HepG2 (cell line): ENCODE results near the gene RPL18. TPM values are rescaled to one million over a fixed set of nuclear protein-coding genes. Genes with fewer than 3 reads are reported as not detected.

Experiments
- BCL3 ChIP-seq: sonication (generic); formaldehyde crosslinking; IDR thresholded peaks from 2 replicates; pipeline ENCODE4 v1.5.1; 2020; ENCODE audit warnings: mild to moderate bottlenecking, missing genetic modification reagents, moderate library complexity
- BCLAF1 ChIP-seq: fragments of 450-650 bp; IDR thresholded peaks from 2 replicates; pipeline ENCODE4 v1.6.1; 2017; ENCODE audit warnings: mild to moderate bottlenecking
- BHLHE40 ChIP-seq: IDR thresholded peaks from 2 replicates; pipeline ENCODE4 v1.6.1; 2011; ENCODE audit warnings: low read length, improper control_type of control experiment
- FOSL1 ChIP-seq: sonication (generic); formaldehyde crosslinking; IDR thresholded peaks from 2 replicates; pipeline ENCODE4 v1.9.0; 2021; ENCODE audit warnings: missing genetic modification reagents, borderline replicate concordance
- FOXA3 ChIP-seq: IDR thresholded peaks from 2 replicates; pipeline ENCODE4 v1.6.1; 2016; ENCODE audit warnings: missing genetic modification reagents, missing compliant biosample characterization
- GATAD1 ChIP-seq: IDR thresholded peaks from 2 replicates; pipeline ENCODE4 v1.6.1; 2016; ENCODE audit warnings: missing genetic modification reagents, missing compliant biosample characterization
- GPN1 ChIP-seq: sonication (generic); formaldehyde crosslinking; IDR thresholded peaks from 2 replicates; pipeline ENCODE4 v1.5.1; 2020; ENCODE audit warnings: missing genetic modification reagents, borderline replicate concordance
- HIVEP1 ChIP-seq: sonication (generic); formaldehyde crosslinking; IDR thresholded peaks from 2 replicates; pipeline ENCODE4 v1.4.0; 2020; ENCODE audit warnings: mild to moderate bottlenecking, missing genetic modification reagents
- HMG20B ChIP-seq: conservative IDR thresholded peaks from 2 replicates; pipeline ENCODE4 v1.6.1; 2016; ENCODE audit warnings: missing genetic modification reagents, missing compliant biosample characterization
- IRX3 ChIP-seq: sonication (generic); formaldehyde crosslinking; IDR thresholded peaks from 2 replicates; pipeline ENCODE4 v1.8.1; 2023; ENCODE audit warnings: mild to moderate bottlenecking, low read depth, missing genetic modification reagents, borderline replicate concordance
- MAF1 ChIP-seq: sonication (generic); formaldehyde crosslinking; IDR thresholded peaks from 2 replicates; pipeline ENCODE4 v1.5.0; 2020; ENCODE audit warnings: missing genetic modification reagents, borderline replicate concordance
- MAX ChIP-seq: IDR thresholded peaks from 2 replicates; pipeline ENCODE4 v1.6.1; 2012; ENCODE audit warnings: inconsistent platforms
- ONECUT2 ChIP-seq: sonication (generic); formaldehyde crosslinking; IDR thresholded peaks from 2 replicates; pipeline ENCODE4 v1.4.0; 2020; ENCODE audit warnings: missing genetic modification reagents
- RFX5 ChIP-seq: IDR thresholded peaks from 2 replicates; pipeline ENCODE4 v1.6.1; 2011; ENCODE audit warnings: low read depth, low read length, improper control_type of control experiment
- SIX4 ChIP-seq: sonication (generic); formaldehyde crosslinking; IDR thresholded peaks from 2 replicates; pipeline ENCODE4 v1.4.0; 2020; ENCODE audit warnings: missing genetic modification reagents
- SNRNP70 ChIP-seq: fragments of 200-400 bp; formaldehyde crosslinking; IDR thresholded peaks from 2 replicates; pipeline ENCODE4 v1.6.1; 2017; ENCODE audit warnings: mild to moderate bottlenecking, low read depth, low read length, moderate library complexity
- SP140L ChIP-seq: sonication (generic); formaldehyde crosslinking; IDR thresholded peaks from 2 replicates; pipeline ENCODE4 v1.4.0; 2020; ENCODE audit warnings: missing genetic modification reagents, borderline replicate concordance
- STAG1 ChIP-seq: sonication (generic); formaldehyde crosslinking; IDR thresholded peaks from 2 replicates; pipeline ENCODE4 v1.4.0; 2020; ENCODE audit warnings: missing genetic modification reagents
- ZMYM3 ChIP-seq: sonication (generic); formaldehyde crosslinking; IDR thresholded peaks from 2 replicates; pipeline ENCODE4 v1.5.1; 2020; ENCODE audit warnings: mild to moderate bottlenecking, missing genetic modification reagents
- ZNF225 ChIP-seq: sonication (generic); formaldehyde crosslinking; IDR thresholded peaks from 2 replicates; pipeline ENCODE4 v1.4.0; 2020; ENCODE audit warnings: mild to moderate bottlenecking, missing genetic modification reagents
- ZNF251 ChIP-seq: sonication (generic); formaldehyde crosslinking; IDR thresholded peaks from 2 replicates; pipeline ENCODE4 v1.9.0; 2021; ENCODE audit warnings: mild to moderate bottlenecking, missing genetic modification reagents
- ZNF264 ChIP-seq: sonication (generic); formaldehyde crosslinking; IDR thresholded peaks from 2 replicates; pipeline ENCODE4 v1.4.0; 2020; ENCODE audit warnings: missing genetic modification reagents
- ZNF383 ChIP-seq: sonication (generic); formaldehyde crosslinking; IDR thresholded peaks from 2 replicates; pipeline ENCODE4 v1.4.0; 2020; ENCODE audit warnings: missing genetic modification reagents, mild to moderate bottlenecking, borderline replicate concordance
- ZNF562 ChIP-seq: sonication (generic); formaldehyde crosslinking; IDR thresholded peaks from 2 replicates; pipeline ENCODE4 v1.8.0; 2022; ENCODE audit warnings: missing genetic modification reagents, borderline replicate concordance
- ZNF605 ChIP-seq: sonication (generic); formaldehyde crosslinking; IDR thresholded peaks from 2 replicates; pipeline ENCODE4 v1.8.0; 2022; ENCODE audit warnings: mild to moderate bottlenecking, missing genetic modification reagents
- ZNF710 ChIP-seq: sonication (generic); formaldehyde crosslinking; IDR thresholded peaks from 2 replicates; pipeline ENCODE4 v1.5.0; 2020; ENCODE audit warnings: mild to moderate bottlenecking, missing genetic modification reagents, borderline replicate concordance
- polyA plus RNA-seq, 8 experiments: library from polyadenylated mRNA; depleted of rRNA in 3 of 8; stranded (reverse) in 7 of 8; unstranded in 1 of 8; fragments of >200 nt; fragmentation: Illumina TruSeq in 4 of 8; extraction: Trizol in 4 of 8; gene quantifications; 2 replicates each; pipeline versions ENCODE4 v1.2.1 to v1.2.3, GENCODE V29; 2011 to 2016; ENCODE audit warnings: low read depth in 4 of 8, missing spikeins in 1 of 8, mixed read lengths in 1 of 8; ENCODE audit not compliant: insufficient read depth in 1 of 8
- total RNA-seq, 5 experiments: library from RNA; depleted of rRNA; stranded (reverse); fragments of >200 nt; fragmentation: Illumina TruSeq; extraction: Trizol; gene quantifications; 2 replicates each; pipeline ENCODE4 v1.2.3, GENCODE V29; 2016; ENCODE audit warnings: low read depth in 1 of 5

Gene RPL18
- total and polyA plus RNA-seq, 2 of the 13 experiments (the other 11 are each of a cell fraction or from before 2014, with no cell fraction given): 1,485 to 1,639 TPM

- TF ChIP-seq ZNF383 (CRISPR knock-in tag) (no peak), MAF1 (CRISPR knock-in tag) (no peak), GPN1 (CRISPR knock-in tag) (no peak), ZNF710 (no peak), MAX (0 out of 2 replicates have a peak, but pooled peaks have one; percentile 3), IRX3 (CRISPR knock-in tag) (no peak), ZNF264 (CRISPR knock-in tag) (no peak), RFX5 (no peak), BCLAF1 (no peak), HMG20B (CRISPR knock-in tag) (no peak), GATAD1 (CRISPR knock-in tag) (no peak), ZNF562 (no peak), ZNF251 (CRISPR knock-in tag) (no peak), ONECUT2 (CRISPR knock-in tag) (no peak), STAG1 (CRISPR knock-in tag) (no peak), SIX4 (CRISPR knock-in tag) (no peak), ZNF605 (CRISPR knock-in tag) (0 out of 2 replicates have a peak, but pooled peaks have one; percentile 42), ZNF225 (CRISPR knock-in tag) (no peak), BCL3 (CRISPR knock-in tag) (no peak), ZMYM3 (CRISPR knock-in tag) (no peak), SP140L (CRISPR knock-in tag) (no peak), BHLHE40 (no peak), HIVEP1 (no peak), SNRNP70 (no peak), FOXA3 (CRISPR knock-in tag) (no peak), FOSL1 (CRISPR knock-in tag) (no peak)
Observed at GRCh38 chr19:48614436-48615230, 4.3 kb downstream of the RPL18 start, which contains the start of gene FAM83E (continued).
